ENCODE measurements around the gene MACROD2.

The MACROD2 gene

GRCh38 chr20:14677455-14677854 lies 682.1 kb downstream of the MACROD2 start:
- DNase-seq = no peak

- no peak for DNase-seq
These were observed 689.9 kb downstream of the MACROD2 start for GRCh38 chr20:14685183-14685582.

GRCh38 chr20:14687313-14687712 lies 692.0 kb downstream of the MACROD2 start:
- DNase-seq = no peak

- DNase-seq = no peak
These were observed 692.7 kb downstream of the MACROD2 start for GRCh38 chr20:14688005-14688404.

- no peak for DNase-seq
These were observed 696.7 kb downstream of the MACROD2 start for GRCh38 chr20:14691994-14692393.

GRCh38 chr20:14696478-14696877 lies 701.2 kb downstream of the MACROD2 start:
- no peak for DNase-seq

GRCh38 chr20:14696937-14697336 lies 701.6 kb downstream of the MACROD2 start:
- DNase-seq = no peak

- DNase-seq = no peak
These were observed 702.8 kb downstream of the MACROD2 start for GRCh38 chr20:14698125-14698524.

GRCh38 chr20:14698605-14699373 lies 703.5 kb downstream of the MACROD2 start:
- DNase-seq = no peak

- DNase-seq = no peak
These were observed 705.3 kb downstream of the MACROD2 start for GRCh38 chr20:14700639-14700960.

- no peak for DNase-seq
These were observed 706.0 kb downstream of the MACROD2 start for GRCh38 chr20:14701326-14701725.

GRCh38 chr20:14706555-14706954 lies 711.2 kb downstream of the MACROD2 start:
- no peak for DNase-seq

- no peak for DNase-seq
These were observed 711.8 kb downstream of the MACROD2 start for GRCh38 chr20:14707026-14707680.

GRCh38 chr20:14707865-14708596 lies 712.7 kb downstream of the MACROD2 start:
- DNase-seq = no peak

- DNase-seq = no peak
These were observed 714.1 kb downstream of the MACROD2 start for GRCh38 chr20:14709439-14709838.

GRCh38 chr20:14710951-14711350 lies 715.6 kb downstream of the MACROD2 start:
- no peak for DNase-seq

GRCh38 chr20:14711652-14712051 lies 716.3 kb downstream of the MACROD2 start:
- no peak for DNase-seq

- no peak for DNase-seq
These were observed 717.0 kb downstream of the MACROD2 start for GRCh38 chr20:14712302-14712739.

- DNase-seq = no peak
These were observed 720.1 kb downstream of the MACROD2 start for GRCh38 chr20:14715400-14715799.

- no peak for DNase-seq
These were observed 721.1 kb downstream of the MACROD2 start for GRCh38 chr20:14716351-14716801.

GRCh38 chr20:14717134-14717999 lies 722.1 kb downstream of the MACROD2 start:
- DNase-seq = no peak

GRCh38 chr20:14720251-14720650 lies 724.9 kb downstream of the MACROD2 start:
- no peak for DNase-seq

GRCh38 chr20:14721926-14722452 lies 726.7 kb downstream of the MACROD2 start:
- no peak for DNase-seq
